Measurements from ENCODE around the gene BTLA.

- TF ChIP-seq, protein P1, sequence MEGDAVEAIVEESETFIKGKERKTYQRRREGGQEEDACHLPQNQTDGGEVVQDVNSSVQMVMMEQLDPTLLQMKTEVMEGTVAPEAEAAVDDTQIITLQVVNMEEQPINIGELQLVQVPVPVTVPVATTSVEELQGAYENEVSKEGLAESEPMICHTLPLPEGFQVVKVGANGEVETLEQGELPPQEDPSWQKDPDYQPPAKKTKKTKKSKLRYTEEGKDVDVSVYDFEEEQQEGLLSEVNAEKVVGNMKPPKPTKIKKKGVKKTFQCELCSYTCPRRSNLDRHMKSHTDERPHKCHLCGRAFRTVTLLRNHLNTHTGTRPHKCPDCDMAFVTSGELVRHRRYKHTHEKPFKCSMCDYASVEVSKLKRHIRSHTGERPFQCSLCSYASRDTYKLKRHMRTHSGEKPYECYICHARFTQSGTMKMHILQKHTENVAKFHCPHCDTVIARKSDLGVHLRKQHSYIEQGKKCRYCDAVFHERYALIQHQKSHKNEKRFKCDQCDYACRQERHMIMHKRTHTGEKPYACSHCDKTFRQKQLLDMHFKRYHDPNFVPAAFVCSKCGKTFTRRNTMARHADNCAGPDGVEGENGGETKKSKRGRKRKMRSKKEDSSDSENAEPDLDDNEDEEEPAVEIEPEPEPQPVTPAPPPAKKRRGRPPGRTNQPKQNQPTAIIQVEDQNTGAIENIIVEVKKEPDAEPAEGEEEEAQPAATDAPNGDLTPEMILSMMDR (IDR thresholded peaks at IDR 0.05): no peak
- no peak for TF ChIP-seq POLR2A (IDR thresholded peaks at IDR 0.05)
These were observed 73.9 kb downstream of the BTLA start for GRCh38 chr3:112425382-112425781.
